ENCODE data around the gene DPP6. TPM values are rescaled to one million over a fixed set of nuclear protein-coding genes. Genes with fewer than 3 reads are reported as not detected.
A peak's percentile ranks its signal among the peaks of the same experiment; 100 is the strongest.

The DPP6 gene
- total RNA-seq, 1 donor from 2014 or later: 0.39 TPM

GRCh38 chr7:154633641-154634040 lies 581.4 kb downstream of the DPP6 start:
- H3K79me2 ChIP-seq (ENCODE audit: low read depth): no peaks in the 10 kb centered on the region
- no peak overlapping the region for H3K27ac ChIP-seq
- no peaks in the 10 kb centered on the region for H3F3A ChIP-seq (ENCODE audit: low read depth)
- H3K9ac ChIP-seq: no peak overlapping the region
- no peak overlapping the region for H3K27ac Mint-ChIP-seq
- H3K27me3 Mint-ChIP-seq (ENCODE audit: insufficient read depth, low read depth): peaks cover 6% of the 10 kb centered on the region
- H3K4me1 Mint-ChIP-seq: peaks cover 14% of the 10 kb centered on the region
- H3K4me1 ChIP-seq: peaks cover 4% of the 10 kb centered on the region
- no peaks in the 10 kb centered on the region for H3K27me3 ChIP-seq
- no peak for DNase-seq (ENCODE audit: low spot score)
- no peaks in the 10 kb centered on the region for H3K36me3 Mint-ChIP-seq
- H3K36me3 ChIP-seq: no peaks in the 10 kb centered on the region
- H3K4me2 ChIP-seq: no peak overlapping the region
- H4K20me1 ChIP-seq (ENCODE audit: low read depth): no peaks in the 10 kb centered on the region
- no peaks in the 10 kb centered on the region for H3K9me3 Mint-ChIP-seq
- H3K4me3 ChIP-seq: no peak overlapping the region
- no peaks in the 10 kb centered on the region for H3K9me3 ChIP-seq (ENCODE audit: low read depth)
- no peak overlapping the region for H3K4me3 Mint-ChIP-seq
- TF ChIP-seq CTCF (IDR thresholded peaks at IDR 0.05) (no peak), EZH2phosphoT487 (IDR thresholded peaks at IDR 0.05) (no peak), EZH2 (IDR thresholded peaks at IDR 0.05) (no peak)
- H2AFZ ChIP-seq (replicated peaks): no peak overlapping the region

GRCh38 chr7:154638286-154638685 lies 586.1 kb downstream of the DPP6 start:
- Histone ChIP-seq H3K27me3 (no peaks in the 10 kb centered on the region), H3K9me3 (ENCODE audit: low read depth) (no peaks in the 10 kb centered on the region), H2AFZ (replicated peaks) (no peak overlapping the region), H3K36me3 (no peaks in the 10 kb centered on the region), H3K4me2 (no peak overlapping the region), H3K27ac (no peak overlapping the region), H3K9ac (no peak overlapping the region), H3K4me3 (no peak overlapping the region), H3F3A (ENCODE audit: low read depth) (no peaks in the 10 kb centered on the region), H3K79me2 (ENCODE audit: low read depth) (no peaks in the 10 kb centered on the region), H3K4me1 (no peaks in the 10 kb centered on the region), H4K20me1 (ENCODE audit: low read depth) (no peaks in the 10 kb centered on the region)
- TF ChIP-seq EZH2phosphoT487 (IDR thresholded peaks at IDR 0.05) (no peak), EZH2 (IDR thresholded peaks at IDR 0.05) (no peak), CTCF (IDR thresholded peaks at IDR 0.05) (no peak)
- no peaks in the 10 kb centered on the region for H3K4me1 Mint-ChIP-seq
- H3K9me3 Mint-ChIP-seq: no peaks in the 10 kb centered on the region
- H3K27ac Mint-ChIP-seq: no peak overlapping the region
- no peak for DNase-seq (ENCODE audit: low spot score)
- H3K36me3 Mint-ChIP-seq: no peaks in the 10 kb centered on the region
- no peak overlapping the region for H3K4me3 Mint-ChIP-seq
- H3K27me3 Mint-ChIP-seq (ENCODE audit: insufficient read depth, low read depth): peaks cover 7% of the 10 kb centered on the region

- H3K27ac ChIP-seq: no peak overlapping the region
- H3K36me3 Mint-ChIP-seq: no peaks in the 10 kb centered on the region
- H3K4me3 ChIP-seq: no peak overlapping the region
- H3K4me1 Mint-ChIP-seq: no peaks in the 10 kb centered on the region
- no peaks in the 10 kb centered on the region for H3K4me1 ChIP-seq
- H3F3A ChIP-seq (ENCODE audit: low read depth): no peaks in the 10 kb centered on the region
- no peak for TF ChIP-seq EZH2phosphoT487 (IDR thresholded peaks at IDR 0.05)
- TF ChIP-seq CTCF (IDR thresholded peaks at IDR 0.05): peak; percentile 76
- no peak for TF ChIP-seq EZH2 (IDR thresholded peaks at IDR 0.05)
- H3K27me3 Mint-ChIP-seq (ENCODE audit: insufficient read depth, low read depth): peaks cover 7% of the 10 kb centered on the region
- no peaks in the 10 kb centered on the region for H3K9me3 ChIP-seq (ENCODE audit: low read depth)
- peak; percentile 64 for DNase-seq (ENCODE audit: low spot score)
- H2AFZ ChIP-seq (replicated peaks): no peak overlapping the region
- H3K4me2 ChIP-seq: no peak overlapping the region
- no peaks in the 10 kb centered on the region for H4K20me1 ChIP-seq (ENCODE audit: low read depth)
- H3K79me2 ChIP-seq (ENCODE audit: low read depth): no peaks in the 10 kb centered on the region
- H3K9ac ChIP-seq: no peak overlapping the region
- H3K27me3 ChIP-seq: no peaks in the 10 kb centered on the region
- H3K9me3 Mint-ChIP-seq: no peaks in the 10 kb centered on the region
- no peak overlapping the region for H3K4me3 Mint-ChIP-seq
- no peaks in the 10 kb centered on the region for H3K36me3 ChIP-seq
- H3K27ac Mint-ChIP-seq: no peak overlapping the region
These were observed 588.2 kb downstream of the DPP6 start for GRCh38 chr7:154640266-154640865.

All from neural progenitor cell (in vitro differentiated cells).